GM21576 (cell line): ENCODE measurements around the gene TMEM200C.
"Not testable (repeated sequence)": the region's sequence is repeated elsewhere in the genome, so short reads cannot be mapped to it uniquely, and the experiment has no call there.

Source experiments
- ATAC-seq: cut with Tn5 transposase; IDR thresholded peaks from one replicate; pipeline ENCODE4 v1.9.1; 2021; ENCODE audit warnings: mild to moderate bottlenecking, moderate library complexity; ENCODE audit not compliant: unreplicated experiment

TMEM200C gene

DNA sequence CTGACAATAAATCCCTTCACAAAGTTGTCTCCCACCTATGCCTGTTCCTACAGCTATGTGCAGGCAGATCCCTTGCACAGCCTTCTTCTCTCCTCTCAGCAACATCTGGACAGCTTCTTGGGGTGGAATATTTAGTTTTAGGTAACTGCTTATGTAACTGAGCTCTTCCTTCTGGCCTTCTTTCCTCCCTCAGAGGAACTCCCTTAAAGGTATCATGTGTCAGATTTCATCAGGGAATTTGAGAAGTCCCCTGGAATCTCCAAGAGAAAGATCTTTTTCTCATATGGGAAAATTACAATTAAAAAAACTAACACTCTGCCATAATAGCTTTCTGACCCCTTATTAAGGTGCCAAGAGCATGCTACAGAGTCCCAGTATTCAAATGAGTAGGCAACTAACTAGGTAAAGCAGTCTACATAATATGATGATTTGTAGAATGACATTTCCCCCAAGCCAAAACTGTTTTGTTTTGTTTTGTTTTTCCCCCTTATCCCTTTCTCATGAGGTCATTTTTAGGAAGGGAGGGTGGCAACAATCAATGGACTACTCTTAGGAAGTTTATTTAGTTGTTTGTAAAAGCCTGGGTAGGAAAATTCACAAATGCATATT, 2.4 kb downstream of the TMEM200C start:
- ATAC-seq = no peak

DNA sequence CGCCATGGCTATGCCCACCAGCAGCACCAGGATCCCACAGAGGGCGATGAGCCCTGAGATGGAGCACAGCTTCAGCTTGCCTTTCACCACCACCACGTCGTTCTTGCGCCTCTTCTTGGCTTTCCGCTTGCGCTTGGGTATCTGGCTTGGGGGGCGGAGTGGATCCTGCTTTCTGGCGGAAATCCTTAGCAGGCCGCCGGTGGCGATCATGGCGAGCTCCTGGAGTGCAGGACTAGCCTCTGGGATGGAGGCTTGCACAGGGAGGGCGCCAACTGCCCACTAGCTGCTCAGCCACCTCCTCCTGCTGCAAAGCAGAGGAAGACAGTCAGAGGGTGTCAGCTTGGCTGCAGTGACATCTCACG, 3.5 kb downstream of the TMEM200C start:
- no peak for ATAC-seq

DNA sequence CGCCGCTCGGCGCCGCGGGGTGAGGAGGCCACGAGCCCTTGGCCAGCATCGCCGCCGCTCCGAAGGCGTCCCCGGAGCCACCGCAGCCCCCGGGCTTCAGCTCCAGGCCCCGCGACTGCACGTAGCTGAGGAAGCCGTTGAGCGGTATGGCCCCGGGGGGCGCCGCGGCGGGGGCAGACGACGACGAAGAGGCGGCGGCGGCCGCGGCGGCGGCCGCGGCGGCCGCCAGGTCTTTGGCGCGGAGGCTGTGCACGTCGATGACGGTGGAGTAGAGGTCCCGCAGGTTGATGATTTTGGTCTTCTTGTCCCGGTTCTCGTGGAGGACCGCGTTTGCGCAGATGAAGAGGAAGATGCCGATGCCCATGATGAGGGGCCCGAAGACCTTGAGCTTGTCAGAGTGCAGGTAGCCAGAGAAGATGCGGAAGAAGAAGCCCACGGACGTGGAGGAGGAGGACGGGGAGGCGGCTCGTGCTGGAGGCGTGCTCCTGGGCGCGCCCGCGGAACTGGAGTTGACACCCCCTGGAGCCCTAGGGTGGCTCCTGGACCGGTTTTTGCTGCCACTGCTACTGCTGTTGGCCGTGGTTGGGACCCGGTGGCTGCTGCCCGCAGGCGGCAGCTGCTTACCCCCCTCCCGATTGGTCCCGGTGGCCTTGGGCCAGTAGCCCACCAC, 4.0 kb downstream of the TMEM200C start:
- ATAC-seq = no peak

DNA sequence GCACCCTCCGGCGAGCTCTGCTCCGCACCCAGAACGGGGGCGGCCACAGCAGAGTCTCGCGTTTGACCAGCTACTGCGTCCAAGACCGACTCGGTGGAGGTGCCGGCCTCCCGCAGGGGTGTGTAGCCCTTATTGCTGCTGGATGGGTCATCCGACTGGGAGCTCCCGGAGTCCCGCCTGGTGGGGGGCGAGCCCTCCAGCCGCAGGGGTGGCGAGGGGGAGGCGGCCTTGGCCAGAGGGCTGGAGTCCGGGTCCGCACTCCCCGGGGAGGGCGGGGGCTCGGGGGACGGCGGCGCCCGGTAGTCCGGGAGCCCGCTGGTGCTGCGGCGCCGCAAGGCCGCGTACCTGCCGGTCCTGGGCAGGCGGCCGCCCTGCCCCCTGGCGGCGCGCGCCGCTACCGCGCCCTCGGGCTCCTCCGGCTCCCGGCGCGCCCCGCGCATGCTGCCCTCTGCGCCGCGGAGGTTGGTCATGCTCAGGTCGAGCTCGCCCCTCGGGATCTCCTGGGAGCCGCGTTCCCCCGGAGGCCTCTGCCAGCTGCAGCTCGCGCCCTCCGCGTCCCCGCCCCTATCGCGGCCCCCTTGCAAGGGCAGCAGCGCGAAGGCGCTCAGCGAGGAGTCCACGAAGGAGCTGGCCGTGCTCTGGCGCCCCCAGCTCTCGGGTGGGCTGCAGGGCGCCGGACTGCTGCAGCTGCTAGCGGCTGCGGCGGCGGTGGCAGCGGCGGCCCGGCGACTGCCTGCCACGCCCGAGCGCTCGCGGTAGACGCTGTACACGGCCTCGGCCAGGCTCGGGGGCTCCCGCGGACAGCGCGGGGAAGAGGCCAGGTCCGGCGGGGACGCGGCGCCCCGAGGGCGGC, 4.8 kb downstream of the TMEM200C start:
- ATAC-seq = peak; percentile 72

DNA sequence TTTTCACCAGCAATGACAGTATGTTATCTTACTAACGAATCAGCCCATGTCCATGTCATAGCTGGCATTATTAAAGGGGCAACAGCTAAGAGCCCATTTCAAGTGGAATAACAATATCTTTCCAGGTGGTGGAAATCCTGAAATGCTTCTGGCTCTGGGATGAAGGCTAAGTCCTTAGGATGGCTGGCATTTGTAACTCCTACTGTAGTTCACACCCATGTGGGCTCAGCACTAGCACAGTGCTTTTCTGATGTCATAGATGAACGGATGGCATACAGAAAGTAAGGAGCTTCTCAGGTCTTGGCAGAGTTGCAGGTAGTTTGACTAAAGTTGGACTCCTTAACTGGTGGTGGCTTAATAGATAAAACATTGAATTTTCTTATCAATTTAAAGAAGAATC, 10.0 kb downstream of the TMEM200C start:
- no peak for ATAC-seq

DNA sequence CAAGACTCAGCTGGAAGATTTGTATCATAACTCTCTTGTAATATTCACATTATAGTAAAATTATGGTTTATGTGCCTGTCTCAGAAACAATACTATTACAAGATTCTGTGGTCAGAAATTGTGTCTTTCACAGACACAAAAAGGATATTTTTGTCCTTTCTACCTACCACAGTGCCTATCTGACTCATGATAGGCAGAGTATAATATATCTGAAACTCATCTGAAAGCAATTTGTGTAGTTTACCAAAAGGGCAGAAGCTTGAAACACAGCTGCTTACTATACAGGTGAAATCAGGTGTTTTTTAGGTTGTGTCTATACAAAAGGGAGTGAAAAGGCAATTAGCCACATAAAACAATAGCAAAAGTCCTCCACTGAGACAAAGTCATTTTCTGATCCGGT, 10.9 kb downstream of the TMEM200C start:
- ATAC-seq = no peak

DNA sequence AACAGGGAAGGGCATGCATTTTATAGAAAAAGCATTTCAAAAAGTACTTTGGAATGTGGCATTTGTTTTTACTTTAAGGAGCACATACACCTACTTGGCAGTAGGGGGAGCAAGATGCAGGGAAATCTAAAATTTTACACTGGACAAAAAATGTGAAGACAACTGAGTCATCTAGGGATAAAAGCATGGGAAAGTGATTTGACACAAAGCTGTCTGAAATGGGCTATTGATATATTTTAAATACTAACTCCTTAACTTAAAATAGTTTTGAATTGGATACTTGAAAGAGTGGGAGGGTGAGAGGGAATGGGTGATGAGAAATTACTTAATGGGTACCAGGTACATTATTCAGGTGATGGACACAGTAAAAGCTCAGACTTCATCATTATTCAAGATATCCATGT, 15.8 kb downstream of the TMEM200C start:
- no peak for ATAC-seq

DNA sequence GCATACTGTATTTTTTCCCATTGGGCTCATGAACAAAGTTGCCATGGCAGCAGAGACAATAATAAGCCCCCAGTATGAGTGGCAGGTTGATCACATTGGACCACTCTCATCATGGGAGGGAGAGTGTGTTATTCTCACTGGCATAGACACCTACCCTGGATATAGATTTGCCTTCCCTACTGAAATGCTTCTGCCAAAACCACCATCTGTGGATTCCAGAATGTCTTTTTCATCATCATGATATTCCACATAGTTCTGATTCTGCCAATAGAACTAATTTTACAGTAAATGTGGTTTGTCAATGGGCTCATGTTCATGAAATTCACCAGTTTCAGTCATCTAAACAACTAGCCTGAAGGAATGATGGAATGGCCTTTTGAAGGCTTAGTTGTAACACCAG, 18.4 kb downstream of the TMEM200C start:
- no peak for ATAC-seq

DNA sequence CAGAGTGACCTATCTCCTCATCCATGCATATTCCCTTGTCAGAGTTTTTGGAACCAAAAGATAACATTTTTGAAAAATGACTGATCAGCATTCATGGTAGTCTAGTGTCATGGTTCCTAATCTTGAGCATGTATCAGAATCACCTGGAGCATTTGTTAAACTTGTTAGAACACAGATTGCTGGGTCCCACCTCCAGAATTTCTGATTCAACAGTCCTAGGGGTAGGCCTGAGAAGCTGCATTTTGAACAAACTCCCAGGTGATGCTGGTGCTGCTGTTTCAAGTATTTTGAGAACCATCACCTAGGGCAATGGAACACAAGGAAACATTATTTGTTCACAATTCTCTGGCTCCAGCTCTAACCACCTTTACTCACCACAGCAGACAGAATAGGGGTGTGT, 21.0 kb downstream of the TMEM200C start:
- no peak for ATAC-seq

DNA sequence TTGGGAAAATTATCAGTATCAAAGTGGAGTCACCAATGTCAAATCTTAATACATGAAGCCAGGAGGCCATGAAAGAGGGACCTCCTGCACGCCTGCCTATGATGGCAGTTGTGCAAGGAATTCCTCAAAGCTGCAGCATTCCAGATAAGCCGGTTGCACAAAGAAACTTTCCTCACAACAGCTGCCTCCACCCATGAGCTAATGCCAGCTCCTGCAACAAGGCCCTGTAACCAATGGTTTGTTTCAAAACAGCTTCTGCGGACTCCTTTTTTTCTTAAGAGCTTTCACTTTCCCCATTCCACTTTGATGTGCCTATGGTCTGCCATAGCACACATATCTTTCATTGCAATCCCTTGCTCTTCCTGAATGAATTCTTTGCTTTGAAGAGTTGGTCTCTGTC, 22.4 kb downstream of the TMEM200C start:
- no peak for ATAC-seq

DNA sequence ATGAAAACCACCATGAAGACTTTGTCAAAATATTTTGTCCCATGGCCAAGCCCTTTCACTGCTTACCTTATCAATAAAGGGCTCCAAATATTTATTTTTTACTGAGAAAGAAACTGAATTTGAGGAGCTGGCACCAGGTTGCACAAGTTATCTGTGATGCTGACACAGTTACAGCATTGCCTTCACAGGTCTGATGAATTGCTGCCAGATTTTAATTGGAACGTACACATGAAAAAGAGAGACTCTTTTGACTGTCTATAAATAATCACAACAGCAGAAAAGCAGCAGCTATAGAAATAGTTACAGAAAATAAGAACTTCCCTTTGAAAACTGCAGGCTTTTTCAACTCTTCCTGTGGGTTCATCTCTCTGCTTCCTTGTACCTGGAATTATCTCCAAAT, 23.9 kb downstream of the TMEM200C start:
- no peak for ATAC-seq

DNA sequence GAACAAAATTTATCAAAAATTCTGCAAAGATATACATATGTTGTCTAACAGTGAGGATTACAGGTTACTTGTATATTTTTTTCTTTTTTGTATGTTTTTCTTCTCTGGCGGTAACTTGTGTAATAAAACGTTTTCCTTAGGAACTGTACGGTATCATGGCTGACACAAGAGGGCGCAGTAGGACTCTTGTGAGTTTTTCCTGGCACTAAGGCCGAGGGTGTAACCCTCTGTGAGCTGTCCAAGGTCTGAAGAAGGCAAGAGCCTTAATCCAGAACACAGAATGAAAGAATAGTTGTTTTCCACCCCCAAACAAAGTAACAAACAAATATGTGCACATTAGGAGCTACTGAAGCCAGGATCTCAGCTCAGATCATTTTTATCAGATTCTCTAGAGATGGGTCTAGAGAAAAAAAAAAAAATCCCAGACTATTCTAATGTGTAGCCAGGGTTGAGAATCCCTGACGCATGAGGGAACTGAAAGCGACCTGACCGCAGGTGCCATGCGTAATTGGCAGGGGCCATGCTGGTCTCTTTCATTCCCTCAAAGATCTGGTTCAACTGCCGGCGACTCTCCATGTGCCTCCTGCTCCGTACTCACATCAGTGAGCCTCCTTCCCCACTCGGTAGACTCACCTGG, 27.0 kb downstream of the TMEM200C start:
- peak; percentile 73 for ATAC-seq

DNA sequence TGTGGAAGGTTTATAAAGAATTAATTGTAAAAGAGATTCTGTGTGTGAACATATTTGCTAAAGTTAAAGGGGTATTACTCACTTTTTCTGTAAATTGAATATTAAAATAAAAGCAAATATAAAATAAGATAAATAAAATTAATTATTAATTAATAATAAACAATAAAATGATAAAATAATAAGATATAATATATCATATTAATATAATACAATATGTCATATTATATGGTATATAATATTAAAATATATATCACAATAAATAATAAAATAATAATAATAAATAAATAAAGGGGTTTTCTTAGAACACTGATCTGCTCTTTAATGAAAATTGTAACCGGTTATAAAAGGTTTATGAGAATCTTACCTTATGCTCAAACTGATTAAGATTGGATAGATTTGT, 29.8 kb downstream of the TMEM200C start:
- ATAC-seq = no peak

DNA sequence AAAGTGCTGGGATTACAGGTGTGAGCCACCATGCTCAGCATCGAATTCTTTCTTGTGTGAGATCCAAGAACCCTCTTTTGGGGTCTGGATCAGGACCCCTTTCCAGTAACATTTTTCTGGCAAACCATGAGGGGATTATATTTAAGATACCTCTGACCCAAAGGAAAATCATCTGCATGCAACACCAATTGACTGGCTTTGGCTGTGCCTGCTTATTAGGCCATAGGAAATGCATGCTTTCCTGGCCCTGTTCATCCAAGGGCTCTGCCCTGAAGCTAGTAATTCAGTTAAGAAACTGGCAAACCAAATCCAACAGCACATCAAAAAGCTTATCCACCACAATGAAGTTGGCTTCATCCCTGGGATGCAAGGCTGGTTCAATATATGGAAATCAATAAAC, 33.2 kb downstream of the TMEM200C start:
- ATAC-seq = not testable (repeated sequence)

DNA sequence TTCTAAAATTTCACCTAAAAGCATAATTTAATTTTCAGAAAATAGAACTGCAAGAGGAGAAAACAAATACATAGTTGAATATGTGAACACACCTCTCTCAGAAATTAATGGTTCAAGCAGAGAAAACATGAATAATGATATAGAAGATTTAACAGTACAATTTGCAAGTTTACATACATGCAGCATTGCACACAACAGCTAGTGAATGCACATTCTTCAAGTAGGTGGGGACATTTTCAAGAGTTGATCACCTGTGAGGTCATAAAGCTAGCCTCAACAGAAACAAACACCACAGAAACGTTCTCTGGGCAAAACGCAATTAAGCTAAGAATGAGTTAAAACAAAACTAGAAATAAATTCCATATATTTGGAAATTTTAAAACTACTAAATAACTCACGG, 38.1 kb downstream of the TMEM200C start:
- ATAC-seq = no peak

DNA sequence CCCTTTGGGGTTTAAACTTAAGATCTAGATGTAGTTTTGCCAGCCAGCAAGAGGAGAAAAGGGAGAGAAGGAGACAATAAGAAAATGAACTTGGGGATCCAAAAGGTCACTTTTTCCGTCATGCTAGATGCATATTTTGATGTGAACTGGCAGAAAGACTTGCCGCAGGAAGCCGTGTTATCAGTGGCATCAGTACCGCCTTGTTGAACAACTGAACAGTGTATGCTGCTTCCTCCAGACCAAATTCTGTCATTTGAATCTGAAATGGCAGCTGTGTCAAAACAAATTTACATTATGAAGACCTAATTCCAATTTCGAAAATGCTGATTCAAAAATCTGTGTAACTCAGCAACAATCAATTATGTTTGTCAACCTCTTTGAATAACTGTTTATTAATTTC, 42.1 kb downstream of the TMEM200C start:
- no peak for ATAC-seq

DNA sequence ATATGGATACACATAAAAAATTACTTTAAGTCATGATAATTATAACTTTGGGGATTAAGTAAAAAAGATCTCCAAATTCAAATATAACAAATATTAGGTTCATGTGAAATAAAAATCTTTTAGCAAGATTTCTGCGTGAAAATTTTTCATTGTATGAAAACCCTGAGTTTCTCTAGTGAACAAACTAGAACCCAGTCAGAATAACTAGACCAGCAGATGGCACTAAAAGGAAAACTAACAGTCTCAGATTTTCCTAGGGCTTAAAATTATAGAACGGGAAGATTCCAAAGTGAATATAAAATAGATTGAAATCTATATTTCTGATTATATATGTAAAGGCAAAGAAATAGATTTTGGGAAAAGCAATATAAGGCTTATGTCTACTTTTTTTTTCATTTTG, 43.3 kb downstream of the TMEM200C start:
- no peak for ATAC-seq

DNA sequence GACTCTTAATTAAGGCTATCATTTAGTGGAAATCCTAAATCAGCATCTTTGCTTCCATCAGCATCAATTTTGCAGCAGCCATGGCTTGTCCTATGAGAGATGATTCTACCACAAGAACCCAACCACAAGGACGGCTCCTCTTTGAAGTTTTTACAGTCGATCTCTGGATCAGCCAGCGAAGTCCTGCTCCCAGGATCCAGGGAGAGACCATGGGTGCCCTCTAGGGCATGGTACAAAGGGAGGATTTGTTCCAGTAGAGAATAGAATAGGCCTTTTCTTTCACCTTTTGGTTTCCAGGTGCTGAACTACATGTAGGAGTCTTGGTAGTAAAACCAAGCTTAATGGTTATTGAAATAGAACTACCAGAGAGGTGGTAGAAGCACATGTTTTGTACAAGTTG, 52.7 kb downstream of the TMEM200C start:
- ATAC-seq = no peak

DNA sequence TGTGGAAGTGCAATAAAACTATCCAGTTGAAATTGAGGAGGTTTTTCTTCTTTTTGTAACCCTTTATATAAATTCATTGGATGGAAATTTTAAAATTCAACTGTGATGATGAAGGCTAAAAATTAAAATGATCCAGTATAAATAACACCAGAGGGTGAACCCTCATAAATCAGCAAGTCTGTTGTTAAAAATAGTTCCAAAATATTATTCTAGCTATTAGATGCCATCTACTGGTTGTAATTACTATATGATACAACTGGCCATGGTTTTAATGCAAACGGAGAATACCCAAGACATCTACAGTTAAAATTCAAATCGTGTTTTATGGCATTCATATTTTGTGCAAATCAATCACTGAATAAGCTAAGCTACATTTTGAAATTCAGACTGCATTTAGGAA, 53.8 kb downstream of the TMEM200C start:
- no peak for ATAC-seq

DNA sequence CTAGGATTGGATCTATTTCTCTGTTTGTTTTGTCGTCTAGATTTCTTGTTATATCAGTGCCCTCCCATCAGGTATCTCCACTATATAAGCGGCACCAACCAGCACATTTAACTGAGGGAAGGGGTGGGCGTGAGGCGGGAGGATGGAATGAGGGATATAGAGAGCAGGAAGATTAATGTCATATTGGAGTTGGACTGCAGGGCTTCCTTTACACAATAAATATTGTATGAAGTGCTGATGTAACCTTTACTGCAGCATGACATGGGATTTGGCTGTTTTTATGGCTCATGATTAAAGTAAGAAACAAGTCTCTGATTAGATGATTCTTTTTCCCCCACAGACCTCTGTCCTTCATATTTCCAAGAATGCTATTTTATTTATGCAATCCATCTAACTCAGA, 54.8 kb downstream of the TMEM200C start:
- no peak for ATAC-seq

DNA sequence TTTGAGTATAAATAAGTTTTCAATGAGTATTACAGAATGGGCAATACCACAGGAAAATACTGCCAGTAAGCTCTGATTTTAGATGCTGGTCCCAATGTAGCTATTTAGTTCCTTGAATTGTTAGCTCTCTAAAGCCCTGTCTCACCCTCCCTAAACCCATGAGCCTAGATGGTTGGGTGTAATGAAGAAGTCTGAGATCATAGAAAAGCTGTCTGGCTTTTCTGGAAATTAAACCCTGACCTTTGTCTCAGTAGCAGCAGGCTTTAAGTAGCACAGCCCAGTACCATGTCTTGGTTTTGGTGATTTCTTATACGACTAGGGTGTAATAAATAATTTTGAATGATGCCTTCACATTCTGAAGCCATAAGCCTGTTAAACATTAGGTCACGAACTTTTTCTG, 55.3 kb downstream of the TMEM200C start:
- no peak for ATAC-seq

DNA sequence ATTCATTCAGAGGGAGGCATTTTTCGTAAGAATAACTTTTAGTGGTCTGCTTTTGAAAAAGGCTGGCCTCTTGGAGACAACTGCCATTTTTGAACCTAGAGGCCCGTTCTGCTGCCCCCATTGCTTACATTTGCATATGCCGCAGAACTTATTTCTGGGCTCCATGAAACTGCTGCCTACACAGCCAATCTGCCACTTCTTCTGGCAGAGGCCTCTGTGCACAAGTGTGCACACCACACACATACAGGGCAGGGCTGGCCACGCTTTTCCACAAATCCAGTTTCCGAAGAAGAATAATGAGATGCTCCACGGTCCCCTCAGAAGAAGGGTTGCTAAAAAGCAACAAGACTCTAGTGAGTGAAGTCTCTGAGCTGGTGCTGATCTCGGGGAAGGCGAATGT, 56.2 kb downstream of the TMEM200C start:
- no peak for ATAC-seq
